Nephron progenitor cell (in vitro differentiated cells): ENCODE measurements around the gene OR3A1.
"Not testable (repeated sequence)": the region's sequence is repeated elsewhere in the genome, so short reads cannot be mapped to it uniquely, and the experiment has no call there.

Experiments used
- DNase-seq: peaks from one replicate; pipeline ENCODE4 v3.0.0; 2021
- H3K27ac Mint-ChIP-seq: 2 replicates; pipeline ENCODE4 v1.8.0; 2021; ENCODE audit warnings: mild to moderate bottlenecking, moderate library complexity, mixed read lengths
- H3K27me3 Mint-ChIP-seq: 2 replicates; pipeline ENCODE4 v1.8.0; 2021; ENCODE audit warnings: mild to moderate bottlenecking, low read depth, mixed read lengths; ENCODE audit not compliant: poor library complexity
- H3K36me3 Mint-ChIP-seq: 2 replicates; pipeline ENCODE4 v1.8.0; 2021; ENCODE audit warnings: low read depth, mixed read lengths
- H3K4me1 Mint-ChIP-seq: 2 replicates; pipeline ENCODE4 v1.8.0; 2021; ENCODE audit warnings: mixed read lengths
- H3K4me3 Mint-ChIP-seq: 2 replicates; pipeline ENCODE4 v1.8.0; 2021; ENCODE audit warnings: mild to moderate bottlenecking, moderate library complexity, mixed read lengths
- H3K9me3 Mint-ChIP-seq: 2 replicates; pipeline ENCODE4 v1.8.0; 2021; ENCODE audit warnings: mild to moderate bottlenecking, moderate library complexity, mixed read lengths
- CTCF ChIP-seq: fragments of 200-600 bp; sonication (generic); IDR thresholded peaks from 2 replicates; pipeline ENCODE4 v1.5.0; 2021; ENCODE audit warnings: antibody characterized with exemption

The OR3A1 gene

GRCh38 chr17:3298260-3298659 lies at the start of gene OR3A1:
OR3A1 (minus strand) TSS chr17:3298360; CDS start chr17:3292582, 5,778 bp downstream.
- peaks cover 67% of the 10 kb centered on the region for H3K9me3 Mint-ChIP-seq
- DNase-seq = no peak
- no peak for TF ChIP-seq CTCF
- no peaks in the 10 kb centered on the region for H3K4me1 Mint-ChIP-seq
- no peaks in the 10 kb centered on the region for H3K27me3 Mint-ChIP-seq
- no peak within 1 kb of the TSS for H3K4me3 Mint-ChIP-seq
- no peaks in the 10 kb centered on the region for H3K36me3 Mint-ChIP-seq
- no peak within 1 kb of the TSS for H3K27ac Mint-ChIP-seq

- H3K36me3 Mint-ChIP-seq, H3K4me1 Mint-ChIP-seq: not testable (repeated sequence)
These were observed 44.6 kb upstream of the OR3A1 start for GRCh38 chr17:3342782-3343181.

GRCh38 chr17:3335876-3336275 lies 37.7 kb upstream of the OR3A1 start:
- Mint-ChIP-seq H3K4me3 (no peak overlapping the region), H3K9me3 (peaks cover 67% of the 10 kb centered on the region)

More at GRCh38 chr17:3342782-3343181, 44.6 kb upstream of the OR3A1 start:
- DNase-seq, H3K27ac Mint-ChIP-seq, H3K27me3 Mint-ChIP-seq, H3K4me3 Mint-ChIP-seq: not testable (repeated sequence)
- H3K9me3 Mint-ChIP-seq = peaks cover 82% of the 10 kb centered on the region

GRCh38 chr17:3318336-3318735 lies 20.2 kb upstream of the OR3A1 start:
- Mint-ChIP-seq H3K36me3 (no peaks in the 10 kb centered on the region), H3K9me3 (peaks cover 58% of the 10 kb centered on the region), H3K27me3 (peaks cover 5% of the 10 kb centered on the region), H3K27ac (no peak overlapping the region), H3K4me1 (no peaks in the 10 kb centered on the region), H3K4me3 (no peak overlapping the region)
- no peak for DNase-seq
- no peak for TF ChIP-seq CTCF

More at GRCh38 chr17:3335876-3336275, 37.7 kb upstream of the OR3A1 start:
- no peak for DNase-seq
- no peaks in the 10 kb centered on the region for H3K4me1 Mint-ChIP-seq
- H3K27ac Mint-ChIP-seq = no peak overlapping the region
- no peaks in the 10 kb centered on the region for H3K36me3 Mint-ChIP-seq
- TF ChIP-seq CTCF = no peak
- no peaks in the 10 kb centered on the region for H3K27me3 Mint-ChIP-seq

GRCh38 chr17:3316836-3317235 lies 18.7 kb upstream of the OR3A1 start:
- no peak overlapping the region for H3K27ac Mint-ChIP-seq
- H3K4me3 Mint-ChIP-seq = no peak overlapping the region
- H3K27me3 Mint-ChIP-seq = peaks cover 5% of the 10 kb centered on the region
- no peaks in the 10 kb centered on the region for H3K4me1 Mint-ChIP-seq
- no peak for DNase-seq
- no peak for TF ChIP-seq CTCF
- peaks cover 49% of the 10 kb centered on the region for H3K9me3 Mint-ChIP-seq
- H3K36me3 Mint-ChIP-seq = no peaks in the 10 kb centered on the region

- Mint-ChIP-seq H3K36me3 (no peaks in the 10 kb centered on the region), H3K4me3 (no peak overlapping the region), H3K4me1 (no peaks in the 10 kb centered on the region), H3K27me3 (peaks cover 7% of the 10 kb centered on the region), H3K27ac (no peak overlapping the region), H3K9me3 (peaks cover 76% of the 10 kb centered on the region)
- no peak for DNase-seq
- TF ChIP-seq CTCF = no peak
These were observed 10.4 kb upstream of the OR3A1 start for GRCh38 chr17:3308603-3309002.
